Natural killer cell (primary cell): ENCODE data around the gene CSF1. TPM values are rescaled to one million over a fixed set of nuclear protein-coding genes. Genes with fewer than 3 reads are reported as not detected.

Experiments
- ATAC-seq, 3 donors: fragments of 150-1000 bp in 2 of 3; fragments of 200-7000 bp in 1 of 3; cut with Tn5 transposase; 1 replicate in 1 of 3; 2 replicates in 2 of 3; pipeline ENCODE4 v1.10.0; 2021; ENCODE audit warnings: mild to moderate bottlenecking in 2 of 3, moderate library complexity in 2 of 3
- DNase-seq, 2 donors: peaks; one replicate each; pipeline versions ENCODE4 v3.0.0 to v3.0.0-alpha.2; 2013 to 2021; ENCODE audit warnings: mixed read lengths in 1 of 2
- H3K27ac ChIP-seq: one replicate; pipeline ENCODE4 v1.5.1; 2013; ENCODE audit warnings: mild to moderate bottlenecking, low read length
- H3K27me3 ChIP-seq: one replicate; pipeline ENCODE4 v1.6.1; 2013; ENCODE audit warnings: low read length; ENCODE audit not compliant: control insufficient read depth, insufficient read depth
- H3K36me3 ChIP-seq: one replicate; pipeline ENCODE4 v1.6.1; 2013; ENCODE audit warnings: low read length; ENCODE audit not compliant: control insufficient read depth, insufficient read depth
- H3K4me1 ChIP-seq: one replicate; pipeline ENCODE4 v1.6.1; 2013; ENCODE audit warnings: low read length; ENCODE audit not compliant: control insufficient read depth, insufficient read depth
- H3K4me3 ChIP-seq: one replicate; pipeline ENCODE4 v1.5.1; 2013; ENCODE audit warnings: low read length
- H3K9me3 ChIP-seq: one replicate; pipeline ENCODE4 v1.6.1; 2013; ENCODE audit warnings: low read length; ENCODE audit not compliant: control insufficient read depth, insufficient read depth
- H3K27ac Mint-ChIP-seq, 2 donors: one replicate each; pipeline ENCODE4 v1.8.0; 2022; ENCODE audit warnings: mild to moderate bottlenecking in 2 of 2, mixed read lengths in 2 of 2, moderate library complexity in 1 of 2
- H3K27me3 Mint-ChIP-seq, 2 donors: one replicate each; pipeline ENCODE4 v1.8.0; 2022; ENCODE audit warnings: low read depth in 2 of 2, mixed read lengths in 2 of 2
- H3K36me3 Mint-ChIP-seq: one replicate; pipeline ENCODE4 v1.8.0; 2022; ENCODE audit warnings: mixed read lengths
- H3K4me1 Mint-ChIP-seq, 2 donors: one replicate each; pipeline ENCODE4 v1.8.0; 2022; ENCODE audit warnings: mixed read lengths in 2 of 2
- H3K4me3 Mint-ChIP-seq: one replicate; pipeline ENCODE4 v1.8.0; 2022; ENCODE audit warnings: mild to moderate bottlenecking, moderate library complexity, mixed read lengths
- H3K9me3 Mint-ChIP-seq, 2 donors: one replicate each; pipeline ENCODE4 v1.8.0; 2022; ENCODE audit warnings: mixed read lengths in 2 of 2
- CTCF ChIP-seq: fragments of 200-600 bp; IDR thresholded peaks from one replicate; pipeline ENCODE4 v1.8.0; 2022; ENCODE audit warnings: antibody characterized with exemption
- WGBS: methylation state at CpG from one replicate; pipeline ENCODE4 v1.1.7; 2013; ENCODE audit warnings: missing lambda C conversion rate; ENCODE audit not compliant: insufficient coverage; 5-methylcytosine and 5-hydroxymethylcytosine counted together
- intact Hi-C: fragments of 100-400 bp; cut with micrococcal nuclease; formaldehyde crosslinking; loops from one replicate; pipeline ENCODE4 v1.14.2; 2022
- total RNA-seq, 4 donors: library from RNA; stranded (reverse); fragments of 120-200 nt in 1 of 4; gene quantifications; one replicate each; pipeline versions ENCODE4 v1.2.3 to v1.2.4, GENCODE V29; 2013 to 2022

The CSF1 gene
- total RNA-seq, 3 donors from 2014 or later (not counting 1 experiment from before 2014, with no cell fraction given): 2.1 to 57.9 (median 3.7) TPM

- H3K27me3 ChIP-seq: peaks cover 2% of the 10 kb centered on the region
- DNase-seq: no peak
- H3K4me1 ChIP-seq: no peaks in the 10 kb centered on the region
- H3K27me3 Mint-ChIP-seq: peaks cover 22 to 57% of the 10 kb centered on the region in 2 donors
- no peaks in the 10 kb centered on the region for H3K4me1 Mint-ChIP-seq
- H3K9me3 ChIP-seq: no peaks in the 10 kb centered on the region
- intact Hi-C loops: no loop called here
- H3K4me3 Mint-ChIP-seq: no peak overlapping the region
- H3K27ac Mint-ChIP-seq: no peak overlapping the region
- no peak overlapping the region for H3K27ac ChIP-seq
- no peaks in the 10 kb centered on the region for H3K36me3 Mint-ChIP-seq
- WGBS: 83% methylated on average over 3 of the region's 3 CpGs
- no peaks in the 10 kb centered on the region for H3K9me3 Mint-ChIP-seq
- ATAC-seq: peak in 1 of 3 donors; percentile 36
- no peak overlapping the region for H3K4me3 ChIP-seq
- no peaks in the 10 kb centered on the region for H3K36me3 ChIP-seq
- no peak for TF ChIP-seq CTCF
Observed at GRCh38 chr1:109969146-109969829, 58.6 kb downstream of the CSF1 start.

GRCh38 chr1:109969907-109970306 is 59.3 kb downstream of the CSF1 start:
- H3K9me3 ChIP-seq: no peaks in the 10 kb centered on the region
- H3K4me1 ChIP-seq: no peaks in the 10 kb centered on the region
- no peak for TF ChIP-seq CTCF
- DNase-seq (no peak), ATAC-seq (no peak)
- no peak overlapping the region for H3K27ac Mint-ChIP-seq
- no peaks in the 10 kb centered on the region for H3K4me1 Mint-ChIP-seq
- no peak overlapping the region for H3K27ac ChIP-seq
- WGBS: 83% methylated on average over 1 of the region's 3 CpGs
- no peak overlapping the region for H3K4me3 ChIP-seq
- H3K36me3 Mint-ChIP-seq: no peaks in the 10 kb centered on the region
- H3K27me3 Mint-ChIP-seq: peaks cover 18 to 56% of the 10 kb centered on the region in 2 donors
- peaks cover 2% of the 10 kb centered on the region for H3K27me3 ChIP-seq
- H3K4me3 Mint-ChIP-seq: no peak overlapping the region
- no peaks in the 10 kb centered on the region for H3K9me3 Mint-ChIP-seq
- intact Hi-C loops: no loop called here
- no peaks in the 10 kb centered on the region for H3K36me3 ChIP-seq

GRCh38 chr1:109971559-109971958 is 60.9 kb downstream of the CSF1 start:
- peaks cover 2% of the 10 kb centered on the region for H3K27me3 ChIP-seq
- no peaks in the 10 kb centered on the region for H3K4me1 ChIP-seq
- Mint-ChIP-seq H3K27me3 (peaks cover 11 to 51% of the 10 kb centered on the region in 2 donors), H3K9me3 (no peaks in the 10 kb centered on the region), H3K4me1 (no peaks in the 10 kb centered on the region), H3K36me3 (no peaks in the 10 kb centered on the region), H3K4me3 (no peak overlapping the region), H3K27ac (no peak overlapping the region)
- H3K27ac ChIP-seq: no peak overlapping the region
- no peaks in the 10 kb centered on the region for H3K36me3 ChIP-seq
- ATAC-seq: no peak
- no peak overlapping the region for H3K4me3 ChIP-seq
- H3K9me3 ChIP-seq: no peaks in the 10 kb centered on the region
- no peak for DNase-seq
- TF ChIP-seq CTCF: no peak
- intact Hi-C loops: no loop called here
- WGBS: no CpG with 5 or more reads among the region's 1 CpG

GRCh38 chr1:109974191-109974590 is 63.5 kb downstream of the CSF1 start:
- no peak overlapping the region for H3K27ac Mint-ChIP-seq
- H3K4me1 Mint-ChIP-seq: no peaks in the 10 kb centered on the region
- Histone ChIP-seq H3K9me3 (no peaks in the 10 kb centered on the region), H3K36me3 (no peaks in the 10 kb centered on the region), H3K4me3 (no peak overlapping the region), H3K4me1 (no peaks in the 10 kb centered on the region), H3K27ac (no peak overlapping the region), H3K27me3 (peaks cover 3% of the 10 kb centered on the region)
- intact Hi-C loops: no loop called here
- DNase-seq (no peak), ATAC-seq (no peak)
- H3K27me3 Mint-ChIP-seq: peaks cover 26 to 52% of the 10 kb centered on the region in 2 donors
- H3K9me3 Mint-ChIP-seq: no peaks in the 10 kb centered on the region
- 87% methylated on average over 3 of the region's 3 CpGs for WGBS
- TF ChIP-seq CTCF: no peak
- no peaks in the 10 kb centered on the region for H3K36me3 Mint-ChIP-seq
- no peak overlapping the region for H3K4me3 Mint-ChIP-seq
